Cardiac fibroblast (primary cell): ENCODE data around the gene STAC2.

ENCODE experiments used
- DNase-seq, 2 donors: peaks; one replicate each; pipeline versions ENCODE4 v3.0.0 to v3.0.0-alpha.2; 2010; ENCODE audit warnings: low read depth in 2 of 2
- H3K4me3 ChIP-seq, 2 donors: replicated peaks in 1 of 2; 1 replicate in 1 of 2; 2 replicates in 1 of 2; pipeline ENCODE4 v1.5.1; 2011; ENCODE audit warnings: low read depth in 2 of 2, low read length in 2 of 2, mild to moderate bottlenecking in 2 of 2, moderate library complexity in 1 of 2
- TF ChIP-seq, protein P1 (sequence below): IDR thresholded peaks from one replicate; pipeline ENCODE4 v1.5.1; 2011; ENCODE audit warnings: low read depth, mild to moderate bottlenecking, low read length, inconsistent platforms

STAC2 gene, protein sequence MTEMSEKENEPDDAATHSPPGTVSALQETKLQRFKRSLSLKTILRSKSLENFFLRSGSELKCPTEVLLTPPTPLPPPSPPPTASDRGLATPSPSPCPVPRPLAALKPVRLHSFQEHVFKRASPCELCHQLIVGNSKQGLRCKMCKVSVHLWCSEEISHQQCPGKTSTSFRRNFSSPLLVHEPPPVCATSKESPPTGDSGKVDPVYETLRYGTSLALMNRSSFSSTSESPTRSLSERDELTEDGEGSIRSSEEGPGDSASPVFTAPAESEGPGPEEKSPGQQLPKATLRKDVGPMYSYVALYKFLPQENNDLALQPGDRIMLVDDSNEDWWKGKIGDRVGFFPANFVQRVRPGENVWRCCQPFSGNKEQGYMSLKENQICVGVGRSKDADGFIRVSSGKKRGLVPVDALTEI

GRCh38 chr17:39225308-39225958, at the start of gene STAC2:
Gene STAC2, minus strand, starts transcription at chr17:39225945. Its CDS starts 443 bp downstream, at chr17:39225502.
- TF ChIP-seq, protein P1, sequence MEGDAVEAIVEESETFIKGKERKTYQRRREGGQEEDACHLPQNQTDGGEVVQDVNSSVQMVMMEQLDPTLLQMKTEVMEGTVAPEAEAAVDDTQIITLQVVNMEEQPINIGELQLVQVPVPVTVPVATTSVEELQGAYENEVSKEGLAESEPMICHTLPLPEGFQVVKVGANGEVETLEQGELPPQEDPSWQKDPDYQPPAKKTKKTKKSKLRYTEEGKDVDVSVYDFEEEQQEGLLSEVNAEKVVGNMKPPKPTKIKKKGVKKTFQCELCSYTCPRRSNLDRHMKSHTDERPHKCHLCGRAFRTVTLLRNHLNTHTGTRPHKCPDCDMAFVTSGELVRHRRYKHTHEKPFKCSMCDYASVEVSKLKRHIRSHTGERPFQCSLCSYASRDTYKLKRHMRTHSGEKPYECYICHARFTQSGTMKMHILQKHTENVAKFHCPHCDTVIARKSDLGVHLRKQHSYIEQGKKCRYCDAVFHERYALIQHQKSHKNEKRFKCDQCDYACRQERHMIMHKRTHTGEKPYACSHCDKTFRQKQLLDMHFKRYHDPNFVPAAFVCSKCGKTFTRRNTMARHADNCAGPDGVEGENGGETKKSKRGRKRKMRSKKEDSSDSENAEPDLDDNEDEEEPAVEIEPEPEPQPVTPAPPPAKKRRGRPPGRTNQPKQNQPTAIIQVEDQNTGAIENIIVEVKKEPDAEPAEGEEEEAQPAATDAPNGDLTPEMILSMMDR = no peak
- H3K4me3 ChIP-seq = peak within 1 kb of the TSS; percentile 36 to 42
- DNase-seq = no peak

DNA sequence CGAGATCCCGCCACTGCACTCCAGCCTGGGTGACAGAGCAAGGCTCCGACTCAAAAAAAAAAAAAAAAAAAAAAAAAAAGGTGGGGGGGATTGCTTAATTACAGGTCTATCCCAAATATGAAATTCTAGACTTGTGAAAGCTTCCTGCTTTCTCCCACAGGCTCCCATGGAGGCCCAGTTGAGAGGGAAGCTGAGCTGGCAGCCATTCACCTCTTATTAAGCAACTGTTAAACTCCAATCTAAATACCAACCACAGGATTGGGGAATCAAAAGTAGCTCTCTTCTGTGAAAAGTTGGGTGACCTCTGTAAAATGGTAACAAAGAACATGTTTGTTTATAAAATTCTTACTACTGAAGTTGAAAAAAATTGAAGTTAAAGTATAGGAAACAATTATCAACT, 45.8 kb upstream of the STAC2 start:
- DNase-seq = peak; percentile 17 to 77
- TF ChIP-seq, protein P1 = no peak
- no peak overlapping the region for H3K4me3 ChIP-seq

GRCh38 chr17:39270923-39271322, 45.2 kb upstream of the STAC2 start:
- peak; percentile 70 to 83 for DNase-seq
- H3K4me3 ChIP-seq = no peak overlapping the region
- TF ChIP-seq, protein P1 = peak; percentile 42

GRCh38 chr17:39264119-39264518, 38.4 kb upstream of the STAC2 start:
- TF ChIP-seq, protein P1 = no peak
- DNase-seq = peak in 1 of 2 donors; percentile 24
- H3K4me3 ChIP-seq = no peak overlapping the region

GRCh38 chr17:39261286-39261685, 35.5 kb upstream of the STAC2 start:
- TF ChIP-seq, protein P1 = peak; percentile 21
- H3K4me3 ChIP-seq = no peak overlapping the region
- no peak for DNase-seq

DNA sequence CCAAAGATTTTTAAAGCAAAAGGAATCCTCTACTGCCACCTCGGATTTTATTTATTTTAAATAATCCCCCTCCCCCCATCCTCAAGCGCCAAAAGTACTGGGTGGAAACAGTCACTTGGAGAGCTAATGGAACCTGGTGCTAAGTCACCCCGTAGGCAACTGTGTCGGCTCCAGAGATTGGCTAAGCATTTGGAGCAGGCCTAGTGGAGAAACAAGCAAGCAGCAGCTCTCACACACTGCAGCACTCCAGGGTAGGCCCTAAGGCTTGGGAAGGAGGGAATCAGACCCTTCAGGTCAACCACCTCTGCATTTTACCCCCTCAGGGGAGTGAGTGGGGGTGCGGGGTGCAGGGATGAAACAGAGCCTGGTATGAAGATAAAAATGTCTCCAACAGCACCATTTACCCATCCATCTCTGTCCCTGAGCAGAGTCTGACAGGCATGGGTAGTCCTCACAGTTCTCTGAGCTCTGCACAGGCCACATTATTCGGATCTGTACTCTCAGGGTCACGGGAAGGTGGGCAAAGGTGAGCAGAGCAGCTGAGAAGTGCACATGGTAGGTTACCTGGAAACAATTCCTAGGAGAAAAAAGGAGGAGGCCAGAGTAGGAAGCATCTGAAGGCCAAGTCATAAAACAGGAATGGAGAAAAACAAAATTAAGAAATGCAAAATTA, 27.2 kb upstream of the STAC2 start:
- TF ChIP-seq, protein P1 = no peak

More for the DNA sequence above, 27.2 kb upstream of the STAC2 start:
- no peak for DNase-seq
- no peak overlapping the region for H3K4me3 ChIP-seq
